ENCODE data around the gene HIPK2.

DNA sequence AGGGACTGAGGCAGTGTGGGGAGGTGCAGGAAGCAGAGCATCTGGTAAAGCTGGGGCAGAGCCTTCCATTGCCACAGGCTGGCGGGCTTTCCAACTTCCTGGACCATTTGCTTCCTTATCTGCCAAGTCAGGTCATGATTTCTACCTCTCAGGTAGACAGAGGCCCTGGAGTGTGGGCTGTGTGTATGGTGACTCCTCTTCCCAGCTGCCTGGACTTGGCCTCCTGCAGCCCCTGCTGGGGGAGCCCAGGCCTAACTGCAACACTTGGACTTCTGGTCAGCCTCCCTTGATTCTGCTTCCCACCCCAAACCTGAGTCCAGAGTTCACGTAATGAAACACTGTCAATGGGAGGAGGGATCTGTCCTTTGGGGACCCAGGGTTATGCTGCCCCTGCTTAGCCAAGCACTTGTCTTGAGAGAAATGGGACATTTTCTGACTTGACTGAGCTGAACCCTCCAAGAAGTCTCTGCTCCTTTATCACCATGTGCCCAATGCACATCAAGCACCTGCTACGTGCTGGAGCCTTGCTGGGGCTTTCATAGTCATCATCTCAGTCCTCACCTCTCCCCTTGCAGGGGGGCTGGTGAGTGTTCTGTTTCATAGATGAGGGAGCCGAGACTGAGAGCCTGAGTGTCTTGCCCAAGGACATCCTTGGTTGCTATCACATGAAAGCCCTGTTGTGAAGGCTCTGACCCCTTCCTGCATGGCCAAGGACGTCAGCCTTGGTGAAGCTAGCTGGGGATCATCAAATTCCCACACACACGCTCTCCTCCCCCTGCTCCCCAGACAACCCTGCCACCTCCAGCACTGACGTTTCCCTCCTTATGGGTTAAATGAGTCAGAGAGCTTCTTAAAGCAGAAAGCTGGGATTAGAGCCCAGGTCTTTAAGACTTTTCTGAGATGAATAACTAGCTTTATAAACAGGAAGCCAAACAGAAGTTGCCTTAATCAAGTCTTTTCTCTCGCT, 250.9 kb downstream of the HIPK2 start:
- TF ChIP-seq, protein P1, sequence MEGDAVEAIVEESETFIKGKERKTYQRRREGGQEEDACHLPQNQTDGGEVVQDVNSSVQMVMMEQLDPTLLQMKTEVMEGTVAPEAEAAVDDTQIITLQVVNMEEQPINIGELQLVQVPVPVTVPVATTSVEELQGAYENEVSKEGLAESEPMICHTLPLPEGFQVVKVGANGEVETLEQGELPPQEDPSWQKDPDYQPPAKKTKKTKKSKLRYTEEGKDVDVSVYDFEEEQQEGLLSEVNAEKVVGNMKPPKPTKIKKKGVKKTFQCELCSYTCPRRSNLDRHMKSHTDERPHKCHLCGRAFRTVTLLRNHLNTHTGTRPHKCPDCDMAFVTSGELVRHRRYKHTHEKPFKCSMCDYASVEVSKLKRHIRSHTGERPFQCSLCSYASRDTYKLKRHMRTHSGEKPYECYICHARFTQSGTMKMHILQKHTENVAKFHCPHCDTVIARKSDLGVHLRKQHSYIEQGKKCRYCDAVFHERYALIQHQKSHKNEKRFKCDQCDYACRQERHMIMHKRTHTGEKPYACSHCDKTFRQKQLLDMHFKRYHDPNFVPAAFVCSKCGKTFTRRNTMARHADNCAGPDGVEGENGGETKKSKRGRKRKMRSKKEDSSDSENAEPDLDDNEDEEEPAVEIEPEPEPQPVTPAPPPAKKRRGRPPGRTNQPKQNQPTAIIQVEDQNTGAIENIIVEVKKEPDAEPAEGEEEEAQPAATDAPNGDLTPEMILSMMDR (IDR thresholded peaks at IDR 0.05), result no peak
- TF ChIP-seq POLR2A (IDR thresholded peaks at IDR 0.05) (no peak), EP300 (IDR thresholded peaks at IDR 0.05) (no peak), POLR2AphosphoS5 (IDR thresholded peaks at IDR 0.05) (no peak)
